Upper lobe of left lung (tissue), 4 donors: ENCODE results near the gene DHX9.

Experiments used
- POLR2A ChIP-seq, 4 donors: fragments of 450-650 bp; IDR thresholded peaks; one replicate each; pipeline ENCODE4 v1.5.1; 2016 to 2017; ENCODE audit warnings: antibody characterized with exemption in 4 of 4, mild to moderate bottlenecking in 2 of 4
- POLR2AphosphoS5 ChIP-seq, 2 donors: sonication (generic); formaldehyde crosslinking; IDR thresholded peaks; one replicate each; pipeline ENCODE4 v1.5.1; 2017; ENCODE audit warnings: antibody characterized with exemption in 2 of 2
- TF ChIP-seq, protein P1 (sequence below), 6 experiments: fragments of 450-650 bp in 4 of 6; fragments of 200-600 bp in 2 of 6; sonication (generic) in 2 of 6; IDR thresholded peaks; one replicate each; pipeline ENCODE4 v1.5.1; 2016 to 2019; ENCODE audit warnings: antibody characterized with exemption in 6 of 6

- TF ChIP-seq, protein P1, sequence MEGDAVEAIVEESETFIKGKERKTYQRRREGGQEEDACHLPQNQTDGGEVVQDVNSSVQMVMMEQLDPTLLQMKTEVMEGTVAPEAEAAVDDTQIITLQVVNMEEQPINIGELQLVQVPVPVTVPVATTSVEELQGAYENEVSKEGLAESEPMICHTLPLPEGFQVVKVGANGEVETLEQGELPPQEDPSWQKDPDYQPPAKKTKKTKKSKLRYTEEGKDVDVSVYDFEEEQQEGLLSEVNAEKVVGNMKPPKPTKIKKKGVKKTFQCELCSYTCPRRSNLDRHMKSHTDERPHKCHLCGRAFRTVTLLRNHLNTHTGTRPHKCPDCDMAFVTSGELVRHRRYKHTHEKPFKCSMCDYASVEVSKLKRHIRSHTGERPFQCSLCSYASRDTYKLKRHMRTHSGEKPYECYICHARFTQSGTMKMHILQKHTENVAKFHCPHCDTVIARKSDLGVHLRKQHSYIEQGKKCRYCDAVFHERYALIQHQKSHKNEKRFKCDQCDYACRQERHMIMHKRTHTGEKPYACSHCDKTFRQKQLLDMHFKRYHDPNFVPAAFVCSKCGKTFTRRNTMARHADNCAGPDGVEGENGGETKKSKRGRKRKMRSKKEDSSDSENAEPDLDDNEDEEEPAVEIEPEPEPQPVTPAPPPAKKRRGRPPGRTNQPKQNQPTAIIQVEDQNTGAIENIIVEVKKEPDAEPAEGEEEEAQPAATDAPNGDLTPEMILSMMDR (IDR thresholded peaks at IDR 0.05) = no peak
- no peak for TF ChIP-seq POLR2A (IDR thresholded peaks at IDR 0.05)
- no peak for TF ChIP-seq POLR2AphosphoS5 (IDR thresholded peaks at IDR 0.05)
Observed at GRCh38 chr1:182860658-182861057, 21.5 kb downstream of the DHX9 start.
